HepG2 (cell line): ENCODE data around the gene ZNF79. TPM values are rescaled to one million over a fixed set of nuclear protein-coding genes. Genes with fewer than 3 reads are reported as not detected.
A peak's percentile ranks its signal among the peaks of the same experiment; 100 is the strongest.

Experiments
- AHDC1 ChIP-seq: sonication (generic); formaldehyde crosslinking; IDR thresholded peaks from 2 replicates; pipeline ENCODE4 v1.5.1; 2020; ENCODE audit warnings: mild to moderate bottlenecking, missing genetic modification reagents, borderline replicate concordance
- CREM ChIP-seq, 2 experiments: sonication (generic) in 1 of 2; formaldehyde crosslinking in 1 of 2; IDR thresholded peaks; 2 replicates each; pipeline versions ENCODE4 v1.4.0 to v1.6.1; 2016 to 2020; ENCODE audit warnings: antibody characterized with exemption in 1 of 2, mild to moderate bottlenecking in 1 of 2, missing genetic modification reagents in 1 of 2
- DPF2 ChIP-seq: sonication (generic); formaldehyde crosslinking; IDR thresholded peaks from 2 replicates; pipeline ENCODE4 v1.4.0; 2020; ENCODE audit warnings: mild to moderate bottlenecking, low read depth, missing genetic modification reagents, borderline replicate concordance
- FOXC1 ChIP-seq: sonication (generic); formaldehyde crosslinking; IDR thresholded peaks from 2 replicates; pipeline ENCODE4 v1.8.0; 2022; ENCODE audit warnings: mild to moderate bottlenecking, missing genetic modification reagents, borderline replicate concordance
- HDAC2 ChIP-seq: sonication (generic); formaldehyde crosslinking; IDR thresholded peaks from 2 replicates; pipeline ENCODE4 v1.4.0; 2020; ENCODE audit warnings: missing genetic modification reagents
- IKZF5 ChIP-seq: IDR thresholded peaks from 2 replicates; pipeline ENCODE4 v1.6.1; 2018; ENCODE audit warnings: missing genetic modification reagents, mild to moderate bottlenecking, missing compliant biosample characterization
- IRF2 ChIP-seq: IDR thresholded peaks from 2 replicates; pipeline ENCODE4 v1.6.1; 2018; ENCODE audit warnings: missing genetic modification reagents, missing compliant biosample characterization
- KAT2B ChIP-seq: fragments of 150-350 bp; IDR thresholded peaks from 2 replicates; pipeline ENCODE4 v1.6.1; 2014; ENCODE audit warnings: low read depth, low read length, borderline replicate concordance
- NCOR1 ChIP-seq: fragments of 200-600 bp; sonication (generic); IDR thresholded peaks from 2 replicates; pipeline ENCODE4 v1.7.0; 2017; ENCODE audit warnings: antibody characterized with exemption, low read length, borderline replicate concordance
- SMYD3 ChIP-seq: sonication (generic); formaldehyde crosslinking; IDR thresholded peaks from 2 replicates; pipeline ENCODE4 v1.8.1; 2023; ENCODE audit warnings: mild to moderate bottlenecking, missing genetic modification reagents
- ZBTB33 ChIP-seq: sonication (generic); formaldehyde crosslinking; IDR thresholded peaks from 2 replicates; pipeline ENCODE4 v1.4.0; 2020; ENCODE audit warnings: missing genetic modification reagents
- ZBTB43 ChIP-seq: sonication (generic); formaldehyde crosslinking; conservative IDR thresholded peaks from 2 replicates; pipeline ENCODE4 v1.4.0; 2020; ENCODE audit warnings: missing genetic modification reagents
- ZFP82 ChIP-seq: sonication (generic); formaldehyde crosslinking; IDR thresholded peaks from 2 replicates; pipeline ENCODE4 v1.5.1; 2020; ENCODE audit warnings: mild to moderate bottlenecking, missing genetic modification reagents, borderline replicate concordance
- ZNF10 ChIP-seq: sonication (generic); formaldehyde crosslinking; IDR thresholded peaks from 2 replicates; pipeline ENCODE4 v1.4.0; 2020; ENCODE audit warnings: mild to moderate bottlenecking, low read depth, missing genetic modification reagents, borderline replicate concordance
- ZNF274 ChIP-seq: sonication (generic); formaldehyde crosslinking; IDR thresholded peaks from 2 replicates; pipeline ENCODE4 v1.5.1; 2020; ENCODE audit warnings: mild to moderate bottlenecking, missing genetic modification reagents
- ZNF275 ChIP-seq: sonication (generic); formaldehyde crosslinking; IDR thresholded peaks from 2 replicates; pipeline ENCODE4 v1.8.0; 2022; ENCODE audit warnings: missing genetic modification reagents, mild to moderate bottlenecking, inconsistent platforms, borderline replicate concordance
- polyA plus RNA-seq, 8 experiments: library from polyadenylated mRNA; depleted of rRNA in 3 of 8; stranded (reverse) in 7 of 8; unstranded in 1 of 8; fragments of >200 nt; fragmentation: Illumina TruSeq in 4 of 8; extraction: Trizol in 4 of 8; gene quantifications; 2 replicates each; pipeline versions ENCODE4 v1.2.1 to v1.2.3, GENCODE V29; 2011 to 2016; ENCODE audit warnings: low read depth in 4 of 8, missing spikeins in 1 of 8, mixed read lengths in 1 of 8; ENCODE audit not compliant: insufficient read depth in 1 of 8
- total RNA-seq, 5 experiments: library from RNA; depleted of rRNA; stranded (reverse); fragments of >200 nt; fragmentation: Illumina TruSeq; extraction: Trizol; gene quantifications; 2 replicates each; pipeline ENCODE4 v1.2.3, GENCODE V29; 2016; ENCODE audit warnings: low read depth in 1 of 5

Gene ZNF79
- total and polyA plus RNA-seq, 2 of the 13 experiments (the other 11 are each of a cell fraction or from before 2014, with no cell fraction given) = 3.7 to 8.1 TPM

- TF ChIP-seq AHDC1 (CRISPR knock-in tag) (peak; percentile 20; the same call in 1 of the 2 replicates), ZNF275 (CRISPR knock-in tag) (peak; percentile 93), ZNF10 (CRISPR knock-in tag) (no peak), NCOR1 (no peak), ZNF274 (no peak), CREM (IDR thresholded peaks at IDR 0.05) (peak; percentile 97), CREM (CRISPR knock-in tag; IDR thresholded peaks at IDR 0.05) (no peak), ZBTB33 (CRISPR knock-in tag) (peak; percentile 57; the same call in 1 of the 2 replicates), IRF2 (CRISPR knock-in tag) (peak; percentile 95), FOXC1 (CRISPR knock-in tag) (peak; percentile 20; the same call in 1 of the 2 replicates), ZFP82 (CRISPR knock-in tag) (peak; percentile 91), ZBTB43 (CRISPR knock-in tag) (peak; percentile 71; the same call in 1 of the 2 replicates), DPF2 (CRISPR knock-in tag) (no peak), IKZF5 (CRISPR knock-in tag) (peak; percentile 82), KAT2B (no peak), SMYD3 (CRISPR knock-in tag) (no peak), HDAC2 (peak; percentile 70; the same call in 1 of the 2 replicates)
Observed at GRCh38 chr9:127450830-127451607, 26.8 kb downstream of the ZNF79 start, which contains the start of the genes LRSAM1 and RPL12 (continued).
